Measurements from ENCODE around the gene OAF.

OAF gene

DNA sequence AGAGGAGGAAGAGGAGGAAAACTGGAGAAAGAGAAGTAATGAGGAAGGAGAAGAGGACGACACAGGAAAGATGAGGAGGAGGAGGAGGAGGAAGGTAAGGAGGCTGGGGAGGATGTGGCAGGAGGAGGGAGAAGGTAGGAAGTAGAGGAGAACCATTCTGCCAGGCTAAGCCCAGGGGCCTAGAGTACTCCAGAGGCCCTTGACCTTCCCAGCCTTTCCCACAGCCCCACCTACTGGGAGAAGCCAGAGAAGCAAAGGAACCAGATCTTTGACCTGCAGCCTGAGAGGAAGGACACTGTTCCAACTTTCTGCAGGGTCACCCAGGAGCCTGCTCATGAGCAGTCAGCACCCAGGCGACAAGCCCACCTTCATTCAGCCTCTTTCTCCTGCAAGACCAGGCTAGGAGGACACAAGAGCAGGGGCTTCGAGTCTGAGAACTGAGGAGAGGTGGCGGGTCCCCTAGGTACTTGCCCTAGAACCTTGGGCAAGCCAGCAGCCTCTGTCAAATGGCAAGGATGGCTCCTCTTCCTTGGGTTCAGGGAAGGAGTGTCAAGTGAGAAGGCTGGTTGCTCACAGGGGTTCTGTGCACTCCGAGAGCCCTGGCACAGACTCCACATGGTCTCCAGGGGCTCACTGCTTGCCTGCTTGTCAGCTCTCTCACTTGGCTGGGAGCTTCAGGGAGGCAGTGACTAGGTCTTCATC is 27.9 kb upstream of the OAF start:
- in situ Hi-C loops (cut with HindIII; ENCODE audit: low sequenced_read_pairs) = no loop called here

DNA sequence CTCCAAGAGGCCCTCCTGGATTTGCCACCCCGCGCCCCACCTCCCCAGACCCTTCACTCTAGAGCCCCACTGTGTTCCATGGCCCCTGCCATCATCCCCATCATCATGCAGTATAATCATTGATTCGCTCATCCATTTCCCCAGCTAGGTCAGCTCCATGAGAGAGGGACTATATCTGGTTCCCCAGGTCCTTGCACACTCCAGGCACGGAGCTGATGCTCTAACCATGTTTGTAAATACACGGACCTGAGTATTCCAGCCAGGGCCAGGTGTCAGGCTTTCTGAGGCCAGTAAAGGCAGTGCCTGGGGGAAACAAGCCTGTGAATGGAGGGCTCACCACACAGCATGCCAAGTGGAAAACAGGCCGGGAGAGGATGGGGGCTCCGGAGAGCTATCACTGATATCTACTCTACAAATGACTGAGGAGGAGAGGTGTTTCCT is 27.1 kb upstream of the OAF start:
- in situ Hi-C loops (cut with HindIII; ENCODE audit: low sequenced_read_pairs) = no loop called here

DNA sequence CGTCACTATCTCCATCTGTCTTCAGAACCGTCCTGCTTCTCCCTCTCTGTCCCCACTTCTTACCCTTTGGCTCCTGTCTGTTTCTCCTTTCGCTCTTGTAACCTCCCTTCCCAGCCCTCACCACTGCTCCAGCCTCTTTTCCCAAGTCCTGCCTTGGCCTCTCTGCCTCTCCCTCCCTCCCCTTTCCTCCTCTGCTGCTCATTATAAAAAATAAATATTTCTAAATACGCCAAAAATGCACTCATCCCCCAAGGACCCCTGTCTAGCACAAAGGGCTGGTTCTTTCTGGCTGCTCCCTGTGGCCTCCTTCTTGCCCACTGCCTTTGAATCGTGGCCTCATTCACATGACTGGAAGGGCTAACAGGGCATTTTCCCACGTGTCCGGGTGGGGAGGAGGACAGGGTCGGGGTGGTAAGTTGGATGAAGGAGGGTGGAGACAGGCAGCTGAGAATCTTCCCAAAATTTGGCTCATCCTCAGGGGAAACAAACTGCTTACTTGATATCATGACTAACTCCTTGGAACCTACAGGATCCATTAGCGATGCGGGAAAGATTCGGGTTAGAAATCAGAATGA is 26.4 kb upstream of the OAF start:
- in situ Hi-C loops (cut with HindIII; ENCODE audit: low sequenced_read_pairs) = no loop called here

DNA sequence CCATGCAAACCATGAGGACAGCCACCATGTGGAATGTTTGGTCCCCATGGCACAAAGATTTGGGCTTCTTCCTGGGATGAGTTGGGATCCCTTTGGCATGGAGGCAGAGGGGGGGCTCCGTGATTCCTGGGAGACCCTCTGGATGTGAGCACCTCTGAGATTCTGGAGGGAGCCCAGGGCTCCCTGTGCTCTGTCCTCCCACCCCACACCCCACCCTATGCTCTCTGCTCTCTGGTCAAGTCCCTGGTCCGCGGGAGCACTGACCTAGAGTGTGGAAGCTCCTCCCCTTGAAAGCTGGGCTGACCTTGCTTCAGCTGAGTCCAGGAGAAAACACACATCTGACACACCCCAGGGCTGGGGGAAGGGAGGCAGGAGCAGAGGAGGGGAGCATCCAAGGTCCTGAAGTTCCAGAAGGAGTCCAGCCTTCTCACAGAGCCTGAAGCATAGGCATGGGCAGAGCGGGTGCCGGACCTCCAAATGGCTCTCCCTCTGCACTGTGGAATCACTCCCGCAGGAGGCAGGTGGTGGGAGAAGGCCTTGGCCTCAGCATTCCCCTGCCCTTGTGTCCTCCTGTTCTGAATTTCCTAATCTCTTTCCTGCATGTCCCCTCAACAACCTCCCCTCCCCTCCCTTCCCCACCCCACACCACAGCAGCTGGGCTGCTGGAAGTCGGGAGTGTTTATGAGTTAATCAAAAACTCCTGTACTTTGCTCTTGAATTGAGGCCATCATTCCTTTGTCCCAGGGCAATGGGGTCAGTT is 25.7 kb upstream of the OAF start:
- in situ Hi-C loops (cut with HindIII; ENCODE audit: low sequenced_read_pairs) = no loop called here

DNA sequence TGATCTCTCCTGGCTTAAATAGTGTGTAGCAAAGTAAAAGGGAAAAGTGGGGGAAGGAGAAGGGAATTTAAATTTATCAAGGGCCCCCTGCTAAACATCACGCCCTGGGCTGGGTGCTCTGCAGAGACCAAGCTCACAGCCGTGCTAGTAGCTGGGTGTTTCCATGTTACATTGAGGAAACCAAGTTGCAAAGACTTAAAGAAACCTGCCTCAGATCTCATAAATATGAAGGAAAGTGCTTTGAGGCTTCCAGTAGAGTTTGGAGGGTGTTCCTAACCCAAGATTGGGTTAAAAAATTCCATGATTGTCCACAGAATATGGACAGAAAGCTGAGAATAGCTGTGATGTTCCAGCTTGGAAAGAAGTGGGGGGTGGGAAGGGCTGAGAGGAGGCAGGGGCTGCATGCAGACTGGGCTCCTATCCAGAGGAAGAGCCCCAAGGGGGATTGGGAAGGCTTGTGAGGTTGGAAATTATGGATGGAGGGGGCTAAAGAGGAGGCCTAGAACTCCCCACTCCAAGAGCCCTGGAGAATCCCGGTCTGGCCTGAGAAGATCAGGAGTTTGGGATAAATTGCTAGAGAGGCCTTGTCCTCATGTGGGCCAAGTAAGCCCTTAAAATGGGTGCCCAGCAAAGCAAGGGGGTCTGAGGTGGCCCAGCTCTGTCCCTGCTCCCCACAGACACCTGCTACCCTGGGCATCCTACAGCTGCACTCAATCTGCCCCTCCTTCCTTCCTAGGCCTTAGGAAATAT is 25.0 kb upstream of the OAF start:
- in situ Hi-C loops (cut with HindIII; ENCODE audit: low sequenced_read_pairs) = no loop called here

DNA sequence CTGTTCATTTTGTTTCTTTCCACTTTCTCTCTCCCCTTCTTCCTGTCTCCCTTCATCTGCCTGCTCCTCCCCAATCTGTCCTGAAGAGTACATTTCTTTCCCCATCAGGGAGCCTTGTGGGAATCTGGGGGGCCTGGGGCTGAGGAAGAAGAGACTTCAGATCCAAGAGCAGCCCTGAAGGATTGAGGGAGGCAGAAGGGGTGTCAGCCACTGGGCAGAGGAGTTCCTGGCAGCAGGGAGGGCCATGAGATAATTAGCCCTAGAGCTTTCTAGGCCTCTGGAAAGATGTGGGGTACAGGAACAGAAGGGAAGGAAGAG is 24.4 kb upstream of the OAF start:
- in situ Hi-C loops (cut with HindIII; ENCODE audit: low sequenced_read_pairs) = no loop called here

DNA sequence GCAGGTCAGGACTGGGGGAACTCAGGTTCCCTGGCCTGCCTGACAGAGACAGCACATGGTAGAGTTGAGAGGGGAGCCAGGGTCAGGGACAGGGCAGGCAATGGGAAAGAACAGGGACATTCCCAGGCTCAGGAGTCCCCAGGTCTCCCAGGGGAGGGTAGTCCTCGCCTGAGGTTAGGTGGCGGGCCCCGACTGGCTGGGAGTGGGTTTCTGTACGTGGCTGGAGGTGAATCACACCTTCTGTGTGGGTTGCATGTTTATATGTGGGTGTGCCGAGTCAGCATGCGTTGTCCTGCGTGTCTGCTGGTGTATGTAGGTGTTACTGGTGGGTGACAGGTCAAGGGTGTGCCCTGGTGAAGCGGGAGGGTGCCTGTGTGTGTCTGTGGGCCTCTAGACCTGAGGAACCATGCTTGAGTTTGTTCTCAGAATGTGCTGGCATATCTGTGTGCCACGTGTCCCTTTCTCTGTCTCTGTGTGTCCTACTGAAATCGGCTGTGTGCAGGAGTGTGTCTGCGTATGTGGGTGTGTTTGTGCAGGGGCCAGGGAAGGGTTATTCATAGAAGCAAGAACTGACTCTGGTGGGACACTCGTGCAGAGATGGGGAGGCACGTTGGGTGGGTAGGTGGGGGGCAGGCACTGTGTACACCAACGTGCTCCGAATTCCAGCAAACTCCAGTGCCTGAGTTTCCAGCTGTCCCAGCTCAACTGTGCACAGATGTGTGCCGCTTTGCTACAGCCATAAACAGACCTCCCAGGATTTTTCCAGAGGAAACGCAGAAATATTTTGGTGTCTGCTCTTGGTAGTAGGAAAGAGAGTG is 23.8 kb upstream of the OAF start:
- in situ Hi-C loops (cut with HindIII; ENCODE audit: low sequenced_read_pairs) = no loop called here

DNA sequence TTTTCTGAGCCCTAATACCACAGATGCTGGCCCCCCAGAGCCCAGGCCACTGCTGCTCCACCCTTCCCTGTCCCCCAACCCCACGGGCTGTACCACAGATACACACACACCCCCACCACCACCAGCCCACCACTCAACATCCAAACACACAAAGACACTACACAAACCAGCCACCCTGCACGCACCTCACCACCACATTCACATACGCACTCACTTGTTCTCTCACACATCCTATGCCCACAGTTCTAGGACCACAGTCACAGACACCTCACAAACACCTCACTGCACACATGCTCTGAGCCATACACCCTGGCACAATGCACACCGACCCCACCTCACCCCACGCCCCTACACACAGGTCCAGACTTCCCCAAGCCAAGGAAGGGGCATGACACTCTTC is 22.5 kb upstream of the OAF start:
- in situ Hi-C loops (cut with HindIII; ENCODE audit: low sequenced_read_pairs) = no loop called here

DNA sequence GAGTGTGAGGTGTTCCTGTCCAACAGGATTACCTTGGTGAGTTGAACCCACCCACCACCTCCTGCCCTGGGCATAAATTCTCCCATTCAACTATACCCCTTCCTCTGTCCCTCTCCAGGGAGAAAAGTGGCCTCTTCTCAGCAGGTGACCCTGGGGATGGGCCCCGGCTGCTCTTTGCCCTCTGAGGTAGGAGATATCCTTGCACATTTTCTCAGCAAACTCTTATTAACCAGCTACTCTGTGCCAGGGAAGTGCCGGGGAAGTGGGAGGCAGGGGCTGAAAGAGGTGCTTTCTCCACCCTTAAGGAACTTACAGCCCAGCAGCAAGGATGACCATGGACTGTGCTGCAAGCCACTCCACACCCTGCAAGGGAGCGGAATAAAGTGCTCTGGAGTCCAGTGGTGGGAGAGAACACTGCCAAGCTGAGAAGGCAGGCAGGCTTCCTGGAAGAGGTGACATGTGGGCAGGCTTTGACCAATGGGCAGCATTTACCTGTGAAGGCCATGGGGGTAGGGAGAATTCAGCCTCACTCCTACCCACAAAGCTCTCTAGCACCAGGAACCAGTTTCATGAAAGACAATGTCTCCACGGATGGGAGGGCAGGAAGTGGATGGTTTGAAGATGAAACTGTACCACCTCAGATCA is 21.9 kb upstream of the OAF start:
- in situ Hi-C loops (cut with HindIII; ENCODE audit: low sequenced_read_pairs) = no loop called here

DNA sequence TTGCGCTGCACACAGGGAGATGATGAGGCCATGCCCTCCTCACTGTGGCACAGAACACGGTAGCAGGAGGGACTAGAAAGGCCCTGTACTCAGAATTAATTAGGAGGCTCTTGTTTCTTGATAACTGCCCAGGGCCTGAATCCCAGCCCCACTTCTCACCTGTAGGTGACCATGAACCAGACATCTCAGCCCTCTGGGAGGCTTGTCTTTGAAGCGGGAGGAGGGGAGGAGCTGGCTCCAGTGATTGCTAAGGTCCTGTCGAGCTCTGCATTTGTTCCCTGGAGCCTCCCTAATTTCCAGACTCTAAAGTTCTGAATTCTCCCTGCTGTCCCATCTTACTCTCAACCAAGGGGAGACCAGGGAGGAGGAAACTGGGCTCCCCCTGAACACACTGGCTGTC is 19.8 kb upstream of the OAF start:
- in situ Hi-C loops (cut with HindIII; ENCODE audit: low sequenced_read_pairs) = no loop called here

DNA sequence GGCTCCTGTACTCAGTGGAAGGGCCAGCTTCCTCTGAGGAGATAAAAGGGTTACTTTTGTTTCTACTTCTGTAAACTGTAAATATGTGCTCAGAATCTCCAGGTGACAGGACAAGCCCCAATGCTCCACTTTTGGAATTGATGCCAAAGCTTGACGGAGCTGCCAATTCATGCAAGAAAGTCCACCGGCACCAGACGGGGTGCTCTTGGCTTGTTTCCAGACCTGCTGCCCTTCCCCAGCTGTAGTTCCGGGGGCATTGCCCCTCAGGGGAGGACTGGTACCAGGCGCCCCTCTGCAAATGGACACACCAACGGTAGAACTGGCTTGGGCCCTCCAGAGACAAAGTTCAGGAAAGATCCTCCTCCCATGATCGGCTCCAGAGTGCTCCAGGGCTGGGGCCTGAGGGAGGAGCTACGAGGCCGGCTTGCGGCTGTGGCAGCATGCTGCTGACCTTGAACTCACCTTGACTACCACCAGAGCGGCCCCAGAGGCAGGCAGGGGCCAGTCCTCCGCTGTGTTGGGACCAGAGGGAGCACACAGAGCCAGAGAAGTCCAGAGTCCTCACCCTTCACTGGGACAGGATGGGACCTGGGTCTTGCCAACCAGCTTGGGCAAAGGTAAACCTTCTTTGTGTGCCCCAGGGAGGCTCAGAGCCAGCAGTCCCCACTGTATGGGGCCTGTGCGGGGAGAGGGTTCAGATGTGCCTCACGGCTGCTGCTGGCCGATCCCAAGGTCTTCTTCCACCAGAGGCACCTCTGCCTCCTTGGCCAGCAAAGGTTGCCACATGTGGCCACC is 17.8 kb upstream of the OAF start:
- in situ Hi-C loops (cut with HindIII; ENCODE audit: low sequenced_read_pairs) = no loop called here

DNA sequence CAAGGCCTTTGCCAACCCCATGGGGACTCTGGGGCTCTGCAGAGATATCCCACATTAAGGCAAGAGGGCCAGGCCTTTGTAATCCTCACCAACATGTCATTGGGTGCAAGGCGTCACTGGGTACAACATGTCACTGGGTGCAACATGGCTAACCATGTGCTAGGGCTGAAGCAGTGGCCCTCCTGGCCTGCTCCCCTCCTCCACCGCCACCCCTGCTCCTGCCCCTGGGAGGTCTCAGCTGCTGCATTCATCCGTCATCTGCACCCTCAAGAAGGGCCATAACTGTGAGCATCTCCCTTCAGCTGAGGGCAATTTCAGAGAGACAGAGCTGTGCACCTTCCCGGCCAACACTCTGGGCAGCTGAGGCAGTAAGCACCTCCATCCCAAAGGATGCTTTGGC is 16.7 kb upstream of the OAF start:
- in situ Hi-C loops (cut with HindIII; ENCODE audit: low sequenced_read_pairs) = no loop called here

DNA sequence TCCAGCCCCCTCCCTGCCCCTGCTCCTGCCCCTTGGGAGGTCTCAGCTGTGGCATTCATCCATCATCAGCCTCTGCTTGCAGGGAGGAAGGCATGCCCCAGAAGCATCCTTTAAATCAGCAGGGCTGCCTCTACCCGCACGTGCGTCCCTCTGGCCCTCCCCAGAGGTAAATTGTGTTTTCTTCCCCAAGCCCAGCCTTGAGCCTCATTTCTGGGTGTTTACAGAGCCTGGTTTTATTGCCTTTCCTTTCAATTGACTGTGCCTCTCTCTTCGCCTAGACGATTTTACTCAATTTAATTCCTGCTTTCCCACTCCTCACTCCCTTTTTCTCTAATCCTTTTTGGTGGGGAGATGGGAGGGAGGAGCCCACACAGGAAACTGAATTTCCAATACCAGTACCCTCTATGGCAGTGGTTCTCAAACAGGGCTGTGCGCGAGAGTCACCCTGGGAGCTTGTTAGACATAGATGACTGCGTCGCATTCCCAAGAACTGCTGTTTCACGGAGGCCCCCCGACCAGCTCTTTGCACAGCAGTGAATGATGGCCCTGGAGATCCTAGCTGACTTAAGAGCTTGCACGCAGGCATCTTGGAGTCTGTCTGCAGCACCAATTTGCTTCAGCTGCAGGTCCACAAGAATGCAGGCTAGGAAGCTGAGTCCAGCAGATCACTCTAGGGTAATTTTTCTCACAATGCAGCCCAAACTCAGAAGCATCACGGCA is 15.1 kb upstream of the OAF start:
- in situ Hi-C loops (cut with HindIII; ENCODE audit: low sequenced_read_pairs) = no loop called here

DNA sequence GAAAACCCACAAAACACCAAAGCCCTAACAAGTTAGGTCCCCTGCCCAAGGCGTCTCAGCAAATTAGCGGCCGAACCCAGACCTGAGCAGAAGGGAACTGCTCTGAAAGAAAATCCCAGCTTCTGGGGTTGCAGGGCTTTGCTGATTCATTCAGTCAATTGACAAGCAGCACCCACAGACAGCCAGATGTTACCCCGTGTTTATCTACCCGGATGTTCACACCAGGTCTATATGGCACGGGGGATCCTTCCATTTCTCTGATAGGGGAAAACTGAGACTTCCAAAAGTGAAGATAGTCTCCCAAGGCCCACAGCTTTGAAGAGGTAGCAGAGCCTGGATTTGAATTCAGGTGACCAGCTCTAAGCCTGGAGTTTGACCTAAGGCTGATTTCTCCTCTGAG is 14.0 kb upstream of the OAF start:
- in situ Hi-C loops (cut with HindIII; ENCODE audit: low sequenced_read_pairs) = no loop called here

DNA sequence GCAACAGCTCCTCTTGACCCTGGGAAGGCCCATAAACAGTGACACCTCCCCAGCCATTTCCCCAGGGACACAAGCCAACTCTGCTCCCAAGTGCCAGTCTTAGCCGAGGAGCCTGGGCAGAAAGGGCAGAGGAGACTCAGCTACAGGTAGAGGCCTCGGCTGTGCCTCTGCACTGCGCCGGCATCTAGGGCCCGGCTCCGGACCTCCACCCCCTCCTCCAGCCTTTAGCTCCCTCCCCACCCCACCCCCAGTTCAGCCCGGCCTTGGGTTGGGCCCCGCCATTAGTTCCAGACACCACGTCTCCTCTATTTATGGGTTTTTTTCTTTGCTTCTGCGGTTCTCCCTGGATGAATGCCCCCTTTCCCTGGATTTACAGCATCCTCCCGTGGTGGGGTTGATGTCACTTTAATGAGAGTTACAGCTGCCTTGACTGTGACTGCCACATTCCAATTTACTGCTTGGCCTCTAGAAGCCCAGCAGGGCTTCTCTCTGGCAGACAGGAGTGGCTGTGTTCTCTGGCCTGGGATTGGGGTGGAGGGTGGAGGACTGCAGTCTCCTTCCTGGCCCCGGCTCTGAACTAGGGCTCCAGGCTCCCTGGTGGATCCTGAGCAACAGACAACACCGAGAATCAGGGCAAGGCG is 13.5 kb upstream of the OAF start:
- in situ Hi-C loops (cut with HindIII; ENCODE audit: low sequenced_read_pairs) = no loop called here

DNA sequence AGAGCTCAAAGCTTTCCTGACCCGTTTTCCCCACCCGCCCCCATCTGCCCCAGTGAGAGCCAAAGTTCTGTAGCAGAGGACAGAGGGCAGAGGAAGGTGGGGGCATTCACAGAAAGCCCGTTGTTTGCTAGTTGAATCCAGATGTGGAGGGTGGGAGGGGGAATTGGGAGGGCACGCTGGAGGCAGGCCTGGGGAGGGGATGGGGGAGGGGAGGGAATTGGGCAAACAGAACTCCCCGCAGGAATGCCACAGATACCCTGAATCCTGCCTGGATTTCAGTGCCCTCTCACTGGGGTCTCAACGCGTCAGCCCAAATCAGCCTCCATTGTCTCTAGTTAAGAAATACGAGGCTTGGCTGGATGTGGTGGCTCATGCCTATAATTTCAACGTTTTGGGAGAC is 12.9 kb upstream of the OAF start:
- in situ Hi-C loops (cut with HindIII; ENCODE audit: low sequenced_read_pairs) = no loop called here

DNA sequence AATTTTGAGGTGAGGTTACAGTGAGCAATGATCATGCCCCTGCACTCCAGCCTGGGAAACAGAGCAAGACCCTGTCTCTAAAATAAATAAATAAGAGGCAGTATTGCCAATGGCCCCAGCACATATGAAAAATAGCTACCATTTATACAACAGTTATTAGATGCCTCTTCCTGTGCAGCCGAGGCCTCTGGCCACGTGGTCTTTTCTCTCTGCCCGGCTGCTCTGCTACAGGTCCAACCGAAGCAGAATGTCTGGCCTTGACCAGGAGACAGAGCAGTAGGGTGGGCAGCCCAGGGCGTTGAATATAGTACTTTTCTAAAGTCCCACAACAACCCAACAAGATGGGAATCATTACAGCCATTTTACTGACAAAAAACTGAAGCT is 12.4 kb upstream of the OAF start:
- in situ Hi-C loops (cut with HindIII; ENCODE audit: low sequenced_read_pairs) = no loop called here

DNA sequence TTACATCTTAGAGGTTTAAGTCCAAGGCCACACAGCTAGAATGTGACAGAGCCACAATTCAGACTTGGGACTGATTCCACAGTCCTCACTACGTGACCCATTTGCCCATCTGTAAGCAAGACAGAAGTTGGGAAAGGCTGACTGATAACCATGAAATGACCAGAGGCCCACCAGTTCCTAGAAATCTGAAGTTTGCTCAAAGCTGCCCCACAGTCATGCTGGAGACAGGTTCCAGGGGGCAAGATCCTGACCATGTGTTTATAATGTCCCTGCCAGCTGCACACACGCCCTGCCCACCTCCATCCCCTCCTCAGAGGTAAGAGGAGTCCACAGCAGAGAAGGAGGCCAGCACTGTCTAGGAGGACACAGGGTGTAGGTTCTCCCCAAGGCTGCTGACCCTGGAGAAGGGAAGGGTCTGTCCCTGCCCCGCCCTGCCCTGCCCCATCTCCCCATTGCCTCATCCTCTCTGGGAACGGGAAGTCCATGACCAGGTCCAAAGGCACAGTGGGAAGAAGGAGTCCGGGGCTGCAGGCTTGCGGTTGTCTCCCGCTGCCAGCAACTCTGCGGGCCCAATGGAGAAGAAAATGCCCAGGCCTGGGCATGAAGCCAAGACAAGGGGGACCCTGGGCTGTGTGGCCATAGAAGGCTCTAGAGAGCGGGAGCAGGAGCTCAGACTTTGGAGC is 11.9 kb upstream of the OAF start:
- in situ Hi-C loops (cut with HindIII; ENCODE audit: low sequenced_read_pairs) = no loop called here
